KMS-11 (cell line): Measurements from ENCODE around the gene TRIM15.

Source experiments
- H2AFZ ChIP-seq: fragments of 200-600 bp; sonication (generic); 2 replicates; pipeline ENCODE4 v1.6.1; 2016; ENCODE audit warnings: antibody characterized with exemption, mixed run types, low read depth
- H3K27ac ChIP-seq: fragments of 200-600 bp; sonication (generic); 2 replicates; pipeline ENCODE4 v1.6.1; 2016; ENCODE audit warnings: mild to moderate bottlenecking, mixed run types
- H3K27me3 ChIP-seq: fragments of 200-600 bp; sonication (generic); 2 replicates; pipeline ENCODE4 v1.6.1; 2017; ENCODE audit warnings: mild to moderate bottlenecking, low read depth, mixed run types, moderate library complexity; ENCODE audit not compliant: insufficient read depth
- H3K36me3 ChIP-seq: fragments of 200-600 bp; sonication (generic); 2 replicates; pipeline ENCODE4 v1.6.1; 2017; ENCODE audit warnings: mild to moderate bottlenecking, mixed run types; ENCODE audit not compliant: insufficient read depth
- H3K4me1 ChIP-seq: fragments of 200-600 bp; sonication (generic); 2 replicates; pipeline ENCODE4 v1.6.1; 2016; ENCODE audit warnings: mild to moderate bottlenecking, low read depth, mixed run types; ENCODE audit not compliant: poor library complexity, severe bottlenecking
- H3K4me2 ChIP-seq: fragments of 200-600 bp; sonication (generic); 2 replicates; pipeline ENCODE4 v1.7.0; 2016; ENCODE audit warnings: mild to moderate bottlenecking, mixed run types
- H3K4me3 ChIP-seq: fragments of 200-600 bp; sonication (generic); IDR thresholded peaks from 2 replicates; pipeline ENCODE4 v1.6.1; 2017; ENCODE audit warnings: low read depth, low read length, mixed read lengths; ENCODE audit not compliant: insufficient read depth
- H3K79me2 ChIP-seq: fragments of 200-600 bp; sonication (generic); 2 replicates; pipeline ENCODE4 v1.6.1; 2016; ENCODE audit warnings: low read depth, mixed run types; ENCODE audit not compliant: insufficient read depth
- H3K9ac ChIP-seq: fragments of 200-600 bp; sonication (generic); 2 replicates; pipeline ENCODE4 v1.6.1; 2016; ENCODE audit warnings: mild to moderate bottlenecking, mixed run types
- H4K20me1 ChIP-seq: fragments of 200-600 bp; sonication (generic); 2 replicates; pipeline ENCODE4 v1.6.1; 2016; ENCODE audit warnings: mild to moderate bottlenecking, mixed run types; ENCODE audit not compliant: insufficient read depth
- TF ChIP-seq, protein P1 (sequence below): fragments of 200-600 bp; sonication (generic); conservative IDR thresholded peaks from 2 replicates; pipeline ENCODE4 v1.6.1; 2017; ENCODE audit warnings: low read depth, mild to moderate bottlenecking, antibody characterized with exemption, low read length, moderate library complexity, mixed read lengths

The TRIM15 gene

DNA sequence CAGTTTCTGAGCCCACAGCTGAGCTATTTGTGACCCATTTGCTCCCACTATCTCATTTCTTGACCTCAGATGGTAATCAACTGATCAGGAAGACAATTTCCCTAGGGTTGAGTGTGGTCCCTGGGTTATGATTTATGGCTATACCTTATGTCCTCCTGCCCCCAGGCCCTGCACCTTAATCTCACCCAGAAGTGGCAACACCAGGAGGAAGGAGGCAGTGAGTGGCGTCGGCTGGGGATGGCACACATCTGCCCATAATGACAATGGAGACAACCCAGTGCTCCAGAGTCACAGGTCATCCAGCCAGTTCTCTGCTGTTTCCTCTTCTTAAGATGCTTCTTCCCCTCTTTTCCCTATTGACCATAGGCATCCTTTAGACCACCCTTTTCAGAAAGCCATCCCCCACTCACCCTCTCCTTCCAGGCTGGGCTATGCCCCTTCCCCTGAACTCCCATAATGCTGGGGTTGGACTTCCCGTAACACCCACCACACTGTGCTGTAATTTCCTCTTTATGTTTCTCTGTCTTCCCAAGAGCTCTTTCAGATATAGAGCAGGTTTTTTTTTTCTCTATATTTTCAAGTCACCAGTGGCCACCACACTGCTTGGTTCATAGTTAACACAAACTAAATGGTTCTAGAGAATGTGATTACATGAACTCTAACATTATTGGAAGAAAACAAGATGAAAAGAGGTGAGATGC lies 10.3 kb upstream of the TRIM15 start:
- Histone ChIP-seq H3K36me3 (no peaks in the 10 kb centered on the region), H4K20me1 (no peaks in the 10 kb centered on the region), H2AFZ (no peak overlapping the region), H3K9ac (no peak overlapping the region), H3K4me3 (no peak overlapping the region), H3K79me2 (no peaks in the 10 kb centered on the region), H3K27me3 (no peaks in the 10 kb centered on the region), H3K27ac (no peak overlapping the region), H3K4me2 (no peak overlapping the region), H3K4me1 (peaks cover 4% of the 10 kb centered on the region)
- TF ChIP-seq, protein P1, sequence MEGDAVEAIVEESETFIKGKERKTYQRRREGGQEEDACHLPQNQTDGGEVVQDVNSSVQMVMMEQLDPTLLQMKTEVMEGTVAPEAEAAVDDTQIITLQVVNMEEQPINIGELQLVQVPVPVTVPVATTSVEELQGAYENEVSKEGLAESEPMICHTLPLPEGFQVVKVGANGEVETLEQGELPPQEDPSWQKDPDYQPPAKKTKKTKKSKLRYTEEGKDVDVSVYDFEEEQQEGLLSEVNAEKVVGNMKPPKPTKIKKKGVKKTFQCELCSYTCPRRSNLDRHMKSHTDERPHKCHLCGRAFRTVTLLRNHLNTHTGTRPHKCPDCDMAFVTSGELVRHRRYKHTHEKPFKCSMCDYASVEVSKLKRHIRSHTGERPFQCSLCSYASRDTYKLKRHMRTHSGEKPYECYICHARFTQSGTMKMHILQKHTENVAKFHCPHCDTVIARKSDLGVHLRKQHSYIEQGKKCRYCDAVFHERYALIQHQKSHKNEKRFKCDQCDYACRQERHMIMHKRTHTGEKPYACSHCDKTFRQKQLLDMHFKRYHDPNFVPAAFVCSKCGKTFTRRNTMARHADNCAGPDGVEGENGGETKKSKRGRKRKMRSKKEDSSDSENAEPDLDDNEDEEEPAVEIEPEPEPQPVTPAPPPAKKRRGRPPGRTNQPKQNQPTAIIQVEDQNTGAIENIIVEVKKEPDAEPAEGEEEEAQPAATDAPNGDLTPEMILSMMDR, result no peak

DNA sequence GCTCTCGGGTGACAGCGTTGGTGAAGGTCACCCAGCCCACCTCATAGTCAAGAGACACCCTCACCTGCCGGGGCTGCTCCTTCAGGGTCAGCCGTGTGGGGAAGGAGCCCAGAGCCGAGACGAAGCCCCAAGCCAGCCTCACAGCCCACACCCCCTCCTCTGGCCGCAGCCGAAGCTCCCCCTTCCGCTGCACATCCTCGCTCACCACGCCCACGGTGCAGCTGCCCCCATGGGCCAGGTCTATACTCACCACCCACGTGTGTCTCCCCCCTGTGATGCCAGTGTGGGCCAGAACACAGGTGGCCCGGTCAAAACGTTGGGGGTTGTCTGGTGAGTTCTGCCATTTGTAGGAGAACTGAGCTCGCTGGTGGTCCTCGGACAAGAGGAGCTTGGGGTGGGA lies 9.3 kb upstream of the TRIM15 start:
- peaks cover 3% of the 10 kb centered on the region for H3K4me1 ChIP-seq
- no peaks in the 10 kb centered on the region for H4K20me1 ChIP-seq
- H3K27ac ChIP-seq, result no peak overlapping the region
- H3K9ac ChIP-seq, result no peak overlapping the region
- no peak overlapping the region for H2AFZ ChIP-seq
- H3K79me2 ChIP-seq, result no peaks in the 10 kb centered on the region
- H3K4me2 ChIP-seq, result no peak overlapping the region
- no peaks in the 10 kb centered on the region for H3K36me3 ChIP-seq
- no peak overlapping the region for H3K4me3 ChIP-seq
- H3K27me3 ChIP-seq, result no peaks in the 10 kb centered on the region
- TF ChIP-seq, protein P1, result no peak

DNA sequence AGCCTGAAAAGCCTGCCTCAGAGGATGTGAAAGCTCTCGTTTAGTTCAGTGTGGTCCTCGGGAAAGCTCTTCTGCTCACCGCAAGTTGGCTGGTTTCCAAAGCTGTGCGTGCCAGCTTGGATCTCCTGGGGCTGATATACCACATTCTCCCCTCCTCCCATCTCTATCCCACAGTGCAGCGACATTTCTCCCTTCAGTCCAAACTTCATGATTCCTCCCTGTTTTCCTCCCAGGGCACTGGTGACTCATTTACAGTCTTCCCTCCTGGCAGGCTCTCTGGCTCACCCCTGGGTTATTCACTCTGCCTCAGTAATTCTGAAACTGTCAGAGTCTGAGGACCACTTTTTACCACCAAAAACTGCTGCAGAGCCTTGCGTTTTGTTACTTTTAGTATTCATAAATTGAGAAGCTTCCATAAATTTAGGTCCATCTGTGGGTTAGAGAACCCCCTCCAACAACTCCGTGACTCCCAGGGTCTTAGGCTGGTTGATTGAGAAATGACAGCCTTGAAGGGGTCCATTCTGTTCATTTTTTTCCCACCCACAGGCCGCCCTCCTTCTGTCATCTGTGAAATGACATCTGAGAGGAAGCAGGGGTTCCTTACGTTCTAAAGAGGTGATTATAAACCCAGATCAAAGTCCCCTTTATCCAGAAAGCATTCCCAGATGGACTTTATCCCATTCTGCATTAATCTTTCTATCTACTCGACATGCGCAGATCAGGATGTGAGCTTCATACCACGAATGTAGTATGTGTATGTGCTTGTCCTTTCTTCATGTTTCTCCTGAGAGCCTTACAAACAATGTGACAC lies 8.4 kb upstream of the TRIM15 start:
- Histone ChIP-seq H3K79me2 (no peaks in the 10 kb centered on the region), H3K4me2 (no peak overlapping the region), H3K4me3 (no peak overlapping the region), H3K27me3 (no peaks in the 10 kb centered on the region), H3K4me1 (peaks cover 3% of the 10 kb centered on the region), H4K20me1 (no peaks in the 10 kb centered on the region), H3K36me3 (no peaks in the 10 kb centered on the region), H3K27ac (no peak overlapping the region), H3K9ac (no peak overlapping the region), H2AFZ (no peak overlapping the region)
- TF ChIP-seq, protein P1, result no peak

DNA sequence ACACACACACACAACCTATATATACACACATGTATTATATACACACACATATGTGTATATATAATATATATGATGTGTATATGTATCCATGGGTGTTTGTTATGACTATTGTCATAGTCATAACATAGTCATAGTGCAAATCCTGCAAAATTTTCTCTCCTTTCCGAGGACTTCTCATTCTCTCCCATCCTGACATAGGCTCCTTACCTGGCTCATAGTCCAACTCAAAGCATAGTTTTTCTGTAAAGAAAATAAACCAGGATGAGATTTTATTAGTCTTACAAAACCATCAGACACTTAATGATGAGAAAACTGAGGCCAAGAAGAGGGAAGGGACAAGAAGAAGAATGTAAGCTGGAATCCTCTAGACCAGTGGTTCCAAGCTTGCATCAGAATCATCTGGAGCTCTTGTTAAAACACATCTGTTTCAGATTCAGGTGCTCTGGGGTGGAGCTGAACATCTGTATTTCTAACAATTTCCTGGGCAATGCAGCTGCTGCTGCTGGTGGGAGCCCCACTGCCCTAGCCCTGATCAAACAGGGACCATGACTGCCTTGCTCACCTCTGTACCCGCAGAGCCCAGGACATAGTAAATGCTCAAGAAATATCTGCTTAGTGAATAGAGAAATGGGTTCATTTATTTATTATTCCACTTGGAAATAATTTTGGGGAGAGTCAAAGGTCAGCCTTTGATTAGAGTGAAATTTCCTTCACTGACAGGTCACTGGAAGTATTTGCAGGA lies 7.7 kb upstream of the TRIM15 start:
- no peak overlapping the region; the same call in 1 of the 2 replicates for H3K4me2 ChIP-seq

More for the DNA sequence above, 7.7 kb upstream of the TRIM15 start:
- no peak overlapping the region for H3K27ac ChIP-seq
- no peaks in the 10 kb centered on the region for H3K79me2 ChIP-seq
- TF ChIP-seq, protein P1, result no peak
- no peak overlapping the region for H2AFZ ChIP-seq
- no peak overlapping the region for H3K9ac ChIP-seq
- H3K4me1 ChIP-seq, result peaks cover 3% of the 10 kb centered on the region
- no peaks in the 10 kb centered on the region for H4K20me1 ChIP-seq
- H3K36me3 ChIP-seq, result no peaks in the 10 kb centered on the region
- no peak overlapping the region for H3K4me3 ChIP-seq
- H3K27me3 ChIP-seq, result no peaks in the 10 kb centered on the region
